ENCODE measurements around the gene WDR81. TPM values are rescaled to one million over a fixed set of nuclear protein-coding genes. Genes with fewer than 3 reads are reported as not detected.
"Not testable (repeated sequence)": the region's sequence is repeated elsewhere in the genome, so short reads cannot be mapped to it uniquely, and the experiment has no call there.

WDR81 gene
- total RNA-seq, 1 experiment from 2014 or later: 14.3 TPM

DNA sequence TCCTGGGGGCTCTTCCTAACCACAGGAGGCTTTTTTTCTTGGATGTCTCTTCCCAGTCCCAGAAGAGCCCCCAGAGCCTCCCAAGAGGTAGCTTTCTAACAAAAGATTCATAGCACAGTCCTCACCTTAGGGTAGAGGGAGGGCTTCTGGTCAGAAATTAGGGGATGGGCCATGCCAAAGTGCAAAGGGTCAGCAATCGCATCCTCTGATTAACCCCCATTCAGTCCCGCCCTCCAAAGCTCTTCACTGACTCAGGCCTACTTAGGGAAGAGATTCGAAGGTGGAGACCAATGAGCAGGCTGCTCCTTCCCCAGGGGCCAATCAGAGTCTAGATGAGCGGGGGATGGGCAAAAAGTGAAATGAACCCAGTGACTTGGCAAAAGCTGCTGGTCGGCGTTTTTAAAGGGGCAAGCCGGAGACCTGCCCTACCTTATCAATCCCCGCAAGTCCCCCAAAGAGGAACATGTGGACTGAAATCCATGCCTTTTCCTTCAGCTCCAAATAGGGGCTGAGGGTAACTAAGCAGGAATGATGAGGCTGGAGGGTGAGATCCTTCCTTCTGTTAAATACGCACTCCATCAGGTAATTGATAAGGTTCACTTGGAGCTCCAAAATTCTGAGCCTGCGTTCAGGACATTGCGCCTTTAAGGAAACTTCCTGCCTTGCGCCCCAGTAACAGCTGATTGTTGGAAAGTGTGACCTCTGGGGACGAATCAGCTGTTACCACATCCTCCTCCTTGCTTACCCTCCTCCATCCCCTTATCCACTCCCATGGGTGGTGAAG is 7.4 kb upstream of the WDR81 start:
- Histone ChIP-seq H3K36me3 (replicated peaks; ENCODE audit: control insufficient read depth, insufficient read depth, low read length) (0 out of 2 replicates have a peak, but pooled peaks cover 1% of the 10 kb centered on the region), H3K27me3 (ENCODE audit: control insufficient read depth, insufficient read depth, low read length) (no peaks in the 10 kb centered on the region)
- DNase-seq: peak; percentile 95

DNA sequence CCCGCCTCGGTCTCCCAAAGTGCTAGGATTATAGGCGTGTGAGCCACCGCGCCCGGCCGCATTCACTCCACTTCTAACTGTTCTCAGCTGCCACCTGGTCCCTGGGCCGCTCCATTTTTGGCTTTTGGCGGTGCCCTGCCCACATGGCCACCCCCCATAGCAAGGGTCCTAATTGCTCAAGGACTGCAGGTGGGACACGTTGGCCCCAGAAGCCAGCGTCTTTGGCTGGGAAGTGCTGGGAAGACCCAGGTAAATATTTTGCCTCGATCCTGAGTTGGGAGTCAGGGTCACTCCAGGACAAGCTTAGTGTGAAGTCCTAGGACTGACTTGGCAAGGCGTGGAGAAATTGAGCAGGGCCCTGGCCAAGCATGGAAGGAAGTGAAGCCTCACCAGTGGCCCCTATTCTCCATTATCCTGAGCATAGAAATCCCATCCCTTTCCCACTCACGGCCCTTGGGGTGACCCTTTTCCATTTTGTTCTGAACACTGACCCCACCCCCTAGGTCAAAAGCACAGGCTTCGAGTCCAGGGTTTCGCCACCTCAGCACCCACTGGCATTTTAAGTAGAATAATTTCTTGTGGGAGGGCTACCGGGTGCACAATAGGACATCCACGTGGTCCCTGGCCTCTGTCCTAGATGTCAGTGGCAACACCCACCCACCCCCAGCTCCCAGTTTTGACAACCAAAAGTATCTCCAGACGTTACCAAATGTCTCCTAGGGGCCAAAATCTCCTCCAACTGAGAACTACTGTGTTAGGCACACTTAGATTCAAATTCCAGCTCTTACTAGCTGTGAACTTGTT is 5.9 kb upstream of the WDR81 start:
- H3K27me3 ChIP-seq (ENCODE audit: control insufficient read depth, insufficient read depth, low read length): no peaks in the 10 kb centered on the region
- H3K4me3 ChIP-seq (ENCODE audit: insufficient read depth, low read depth, low read length): no peak overlapping the region
- peak; percentile 24 for DNase-seq
- H3K36me3 ChIP-seq (replicated peaks; ENCODE audit: control insufficient read depth, insufficient read depth, low read length): no peaks in the 10 kb centered on the region

More for the DNA sequence above, 7.4 kb upstream of the WDR81 start:
- peak overlapping the region; percentile 83 for H3K4me3 ChIP-seq (ENCODE audit: insufficient read depth, low read depth, low read length)

DNA sequence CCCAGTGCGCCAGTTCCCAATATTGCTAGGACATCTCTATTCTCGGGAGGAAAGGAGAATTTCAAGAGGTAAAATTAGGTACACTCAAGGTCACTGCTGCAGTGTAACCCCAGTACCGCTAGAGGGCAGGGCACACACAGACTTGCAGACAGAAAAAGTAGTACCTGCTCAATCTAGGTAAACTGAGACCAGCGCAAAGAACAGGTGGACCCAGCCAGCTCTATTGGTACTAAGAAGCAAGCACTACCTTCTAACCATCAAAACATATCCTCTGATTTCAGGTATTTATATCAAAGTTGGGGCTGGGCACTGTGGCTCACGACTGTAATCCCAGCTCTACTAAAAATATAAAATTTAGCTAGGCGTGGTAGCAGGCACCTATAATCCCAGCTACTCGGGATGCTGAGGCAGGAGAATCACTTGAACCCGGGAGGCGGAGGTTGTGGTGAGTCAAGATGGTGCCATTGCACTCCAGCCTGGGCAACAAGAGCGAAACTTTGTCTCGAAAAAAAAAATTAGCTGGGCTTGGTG is 3.6 kb upstream of the WDR81 start:
- peak; percentile 81 for DNase-seq
- no peaks in the 10 kb centered on the region; the same call in 1 of the 2 replicates for H3K27me3 ChIP-seq (ENCODE audit: control insufficient read depth, insufficient read depth, low read length)
- no peak overlapping the region for H3K4me3 ChIP-seq (ENCODE audit: insufficient read depth, low read depth, low read length)
- H3K36me3 ChIP-seq (replicated peaks; ENCODE audit: control insufficient read depth, insufficient read depth, low read length): no peaks in the 10 kb centered on the region

DNA sequence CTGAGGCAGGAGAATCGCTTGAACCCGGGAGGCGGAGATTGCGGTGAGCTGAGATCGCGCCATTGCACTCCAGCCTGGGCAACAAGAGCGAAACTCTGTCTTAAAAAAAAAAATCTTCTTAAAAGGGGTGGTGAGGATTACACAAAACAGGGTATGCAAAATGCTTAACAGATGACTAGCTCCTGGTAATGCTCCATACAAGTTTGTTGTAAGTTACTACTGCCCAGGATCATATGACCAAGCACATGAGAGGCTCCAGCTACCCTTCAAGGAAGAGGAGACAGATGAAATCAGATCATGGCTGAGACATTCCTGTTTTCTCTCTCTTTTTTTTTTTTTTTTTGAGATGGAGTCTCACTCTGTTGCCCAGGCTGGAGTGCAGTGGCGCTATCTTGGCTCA is 2.5 kb upstream of the WDR81 start:
- H3K27me3 ChIP-seq (ENCODE audit: control insufficient read depth, insufficient read depth, low read length); H3K36me3 ChIP-seq (replicated peaks; ENCODE audit: control insufficient read depth, insufficient read depth, low read length); H3K4me3 ChIP-seq (ENCODE audit: insufficient read depth, low read depth, low read length); DNase-seq: not testable (repeated sequence)

DNA sequence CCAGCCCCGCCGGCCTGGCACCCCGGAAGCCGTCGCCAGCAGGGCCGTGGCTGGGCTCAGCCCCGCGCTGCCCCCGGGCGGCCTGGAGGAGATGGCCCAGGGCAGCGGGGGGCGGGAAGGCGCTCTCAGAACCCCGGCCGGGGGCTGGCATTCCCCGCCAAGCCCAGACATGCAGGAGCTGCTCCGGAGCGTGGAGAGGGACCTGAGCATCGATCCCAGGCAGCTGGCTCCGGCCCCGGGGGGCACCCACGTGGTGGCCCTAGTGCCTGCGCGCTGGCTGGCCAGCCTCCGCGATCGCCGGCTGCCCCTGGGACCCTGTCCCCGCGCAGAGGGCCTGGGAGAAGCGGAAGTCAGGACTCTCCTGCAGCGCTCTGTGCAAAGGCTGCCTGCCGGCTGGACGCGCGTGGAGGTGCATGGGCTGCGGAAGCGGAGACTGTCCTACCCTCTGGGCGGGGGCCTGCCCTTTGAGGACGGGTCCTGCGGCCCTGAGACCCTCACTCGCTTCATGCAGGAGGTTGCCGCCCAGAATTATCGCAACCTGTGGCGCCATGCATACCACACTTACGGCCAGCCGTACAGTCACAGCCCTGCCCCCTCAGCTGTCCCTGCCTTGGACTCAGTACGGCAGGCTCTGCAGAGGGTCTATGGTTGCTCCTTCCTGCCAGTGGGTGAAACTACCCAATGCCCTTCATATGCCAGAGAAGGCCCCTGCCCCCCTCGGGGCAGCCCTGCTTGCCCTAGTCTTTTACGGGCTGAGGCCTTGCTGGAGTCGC is 551 bp downstream of the WDR81 start:
- H3K36me3 ChIP-seq (replicated peaks; ENCODE audit: control insufficient read depth, insufficient read depth, low read length): no peaks in the 10 kb centered on the region
- peak; percentile 90 for DNase-seq
- H3K27me3 ChIP-seq (ENCODE audit: control insufficient read depth, insufficient read depth, low read length): no peaks in the 10 kb centered on the region; the same call in 1 of the 2 replicates
- peak overlapping the region; percentile 52 for H3K4me3 ChIP-seq (ENCODE audit: insufficient read depth, low read depth, low read length)

DNA sequence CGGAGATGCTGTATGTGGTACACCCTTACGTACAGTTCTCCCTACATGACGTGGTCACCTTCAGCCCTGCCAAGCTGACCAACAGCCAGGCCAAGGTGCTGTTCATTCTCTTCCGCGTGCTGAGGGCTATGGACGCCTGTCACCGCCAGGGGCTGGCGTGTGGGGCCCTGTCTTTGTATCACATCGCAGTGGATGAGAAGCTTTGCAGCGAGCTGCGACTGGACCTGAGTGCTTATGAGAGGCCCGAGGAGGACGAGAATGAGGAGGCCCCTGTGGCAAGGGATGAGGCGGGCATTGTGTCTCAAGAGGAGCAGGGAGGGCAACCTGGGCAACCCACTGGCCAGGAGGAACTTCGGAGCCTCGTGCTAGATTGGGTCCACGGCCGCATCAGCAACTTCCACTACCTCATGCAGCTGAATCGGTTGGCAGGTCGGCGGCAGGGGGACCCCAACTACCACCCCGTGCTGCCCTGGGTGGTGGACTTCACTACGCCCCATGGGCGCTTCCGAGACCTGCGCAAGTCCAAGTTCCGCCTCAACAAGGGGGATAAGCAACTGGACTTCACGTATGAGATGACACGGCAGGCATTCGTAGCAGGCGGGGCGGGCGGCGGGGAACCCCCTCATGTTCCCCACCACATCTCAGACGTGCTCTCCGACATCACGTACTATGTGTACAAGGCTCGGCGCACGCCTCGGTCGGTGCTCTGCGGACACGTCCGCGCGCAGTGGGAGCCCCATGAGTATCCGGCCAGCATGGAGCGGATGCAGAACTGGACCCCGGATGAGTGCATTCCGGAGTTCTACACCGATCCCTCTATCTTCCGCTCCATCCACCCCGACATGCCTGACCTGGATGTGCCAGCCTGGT is 1.4 kb downstream of the WDR81 start:
- no peak for DNase-seq
- Histone ChIP-seq H3K4me3 (ENCODE audit: insufficient read depth, low read depth, low read length) (no peak overlapping the region), H3K36me3 (replicated peaks; ENCODE audit: control insufficient read depth, insufficient read depth, low read length) (no peaks in the 10 kb centered on the region), H3K27me3 (ENCODE audit: control insufficient read depth, insufficient read depth, low read length) (no peaks in the 10 kb centered on the region; the same call in 1 of the 2 replicates)

DNA sequence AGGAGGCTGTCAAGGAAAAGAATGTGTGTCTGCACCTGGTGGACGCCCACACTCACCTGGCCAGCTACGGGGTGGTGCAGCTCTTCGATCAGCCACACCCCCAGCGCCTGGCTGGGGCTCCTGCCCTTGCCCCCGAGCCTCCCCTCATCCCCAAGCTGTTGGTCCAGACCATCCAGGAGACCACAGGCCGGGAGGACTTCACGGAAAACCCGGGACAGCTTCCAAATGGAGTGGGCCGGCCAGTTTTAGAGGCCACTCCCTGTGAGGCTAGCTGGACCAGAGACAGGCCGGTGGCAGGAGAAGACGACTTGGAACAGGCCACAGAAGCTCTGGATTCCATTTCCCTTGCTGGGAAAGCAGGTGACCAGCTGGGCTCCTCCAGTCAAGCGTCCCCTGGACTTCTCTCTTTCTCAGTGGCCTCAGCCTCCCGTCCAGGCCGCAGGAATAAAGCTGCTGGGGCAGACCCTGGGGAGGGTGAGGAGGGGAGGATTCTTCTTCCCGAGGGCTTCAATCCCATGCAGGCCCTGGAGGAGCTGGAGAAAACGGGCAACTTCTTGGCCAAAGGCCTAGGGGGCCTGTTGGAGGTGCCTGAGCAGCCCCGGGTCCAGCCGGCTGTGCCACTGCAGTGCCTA is 2.2 kb downstream of the WDR81 start:
- H3K27me3 ChIP-seq (ENCODE audit: control insufficient read depth, insufficient read depth, low read length): no peaks in the 10 kb centered on the region; the same call in 1 of the 2 replicates
- no peak overlapping the region for H3K4me3 ChIP-seq (ENCODE audit: insufficient read depth, low read depth, low read length)
- no peak for DNase-seq
- no peaks in the 10 kb centered on the region for H3K36me3 ChIP-seq (replicated peaks; ENCODE audit: control insufficient read depth, insufficient read depth, low read length)

DNA sequence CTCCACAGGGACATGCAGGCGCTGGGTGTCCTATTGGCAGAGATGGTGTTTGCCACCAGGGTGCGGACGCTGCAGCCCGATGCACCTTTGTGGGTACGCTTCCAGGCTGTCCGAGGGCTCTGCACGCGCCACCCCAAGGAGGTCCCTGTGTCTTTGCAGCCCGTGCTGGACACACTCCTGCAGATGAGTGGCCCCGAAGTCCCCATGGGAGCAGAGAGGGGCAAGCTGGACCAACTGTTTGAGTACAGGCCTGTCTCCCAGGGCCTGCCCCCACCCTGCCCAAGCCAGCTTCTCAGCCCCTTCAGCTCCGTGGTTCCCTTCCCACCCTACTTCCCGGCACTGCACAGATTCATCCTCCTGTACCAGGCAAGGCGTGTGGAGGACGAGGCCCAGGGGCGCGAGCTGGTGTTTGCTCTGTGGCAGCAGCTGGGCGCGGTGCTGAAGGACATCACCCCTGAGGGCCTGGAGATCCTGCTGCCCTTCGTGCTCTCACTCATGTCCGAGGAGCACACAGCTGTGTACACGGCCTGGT is 2.8 kb downstream of the WDR81 start:
- Histone ChIP-seq H3K4me3 (ENCODE audit: insufficient read depth, low read depth, low read length) (no peak overlapping the region), H3K27me3 (ENCODE audit: control insufficient read depth, insufficient read depth, low read length) (no peaks in the 10 kb centered on the region; the same call in 1 of the 2 replicates), H3K36me3 (replicated peaks; ENCODE audit: control insufficient read depth, insufficient read depth, low read length) (no peaks in the 10 kb centered on the region)
- no peak for DNase-seq

DNA sequence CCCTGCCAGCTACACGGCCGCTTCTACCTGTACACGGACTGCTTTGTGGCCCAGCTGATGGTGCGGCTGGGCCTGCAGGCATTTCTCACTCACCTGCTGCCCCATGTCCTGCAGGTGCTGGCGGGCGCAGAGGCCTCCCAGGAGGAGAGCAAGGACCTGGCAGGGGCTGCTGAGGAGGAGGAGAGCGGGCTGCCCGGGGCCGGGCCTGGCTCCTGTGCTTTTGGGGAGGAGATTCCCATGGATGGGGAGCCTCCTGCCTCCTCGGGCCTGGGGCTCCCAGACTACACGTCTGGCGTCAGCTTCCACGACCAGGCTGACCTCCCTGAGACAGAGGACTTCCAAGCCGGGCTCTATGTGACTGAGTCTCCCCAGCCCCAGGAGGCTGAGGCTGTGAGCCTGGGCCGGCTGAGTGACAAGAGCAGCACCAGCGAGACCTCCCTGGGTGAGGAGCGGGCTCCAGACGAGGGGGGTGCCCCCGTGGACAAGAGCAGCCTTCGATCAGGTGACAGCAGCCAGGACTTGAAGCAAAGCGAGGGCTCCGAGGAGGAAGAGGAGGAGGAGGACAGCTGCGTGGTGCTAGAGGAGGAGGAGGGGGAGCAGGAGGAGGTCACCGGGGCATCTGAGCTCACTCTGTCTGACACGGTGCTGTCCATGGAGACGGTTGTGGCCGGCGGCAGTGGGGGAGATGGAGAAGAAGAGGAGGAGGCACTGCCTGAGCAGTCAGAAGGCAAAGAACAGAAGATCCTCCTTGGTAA is 3.5 kb downstream of the WDR81 start:
- no peaks in the 10 kb centered on the region; the same call in 1 of the 2 replicates for H3K27me3 ChIP-seq (ENCODE audit: control insufficient read depth, insufficient read depth, low read length)
- DNase-seq: peak; percentile 48
- no peak overlapping the region for H3K4me3 ChIP-seq (ENCODE audit: insufficient read depth, low read depth, low read length)
- H3K36me3 ChIP-seq (replicated peaks; ENCODE audit: control insufficient read depth, insufficient read depth, low read length): no peaks in the 10 kb centered on the region

DNA sequence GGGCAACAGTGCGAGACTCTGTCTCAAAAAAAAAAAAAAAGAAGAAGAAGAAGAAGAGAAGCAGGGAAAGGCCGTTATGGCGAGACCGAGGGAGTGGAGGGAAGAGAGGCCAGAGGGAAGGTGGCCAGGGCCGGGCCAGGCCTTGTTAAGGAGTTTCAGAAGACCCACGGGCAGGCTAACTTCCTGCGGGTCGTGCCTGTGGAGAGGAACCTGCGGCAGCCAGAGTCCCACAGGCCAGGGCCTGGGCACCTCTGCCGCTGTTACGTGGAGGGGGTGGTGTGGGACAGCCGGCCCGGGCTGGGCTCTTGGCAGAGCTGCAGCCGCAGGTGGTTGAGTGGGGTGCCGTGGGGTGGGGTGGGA is 5.4 kb downstream of the WDR81 start:
- Histone ChIP-seq H3K36me3 (replicated peaks; ENCODE audit: control insufficient read depth, insufficient read depth, low read length) (no peaks in the 10 kb centered on the region), H3K4me3 (ENCODE audit: insufficient read depth, low read depth, low read length) (no peak overlapping the region), H3K27me3 (ENCODE audit: control insufficient read depth, insufficient read depth, low read length) (no peaks in the 10 kb centered on the region; the same call in 1 of the 2 replicates)
- DNase-seq: peak; percentile 44

DNA sequence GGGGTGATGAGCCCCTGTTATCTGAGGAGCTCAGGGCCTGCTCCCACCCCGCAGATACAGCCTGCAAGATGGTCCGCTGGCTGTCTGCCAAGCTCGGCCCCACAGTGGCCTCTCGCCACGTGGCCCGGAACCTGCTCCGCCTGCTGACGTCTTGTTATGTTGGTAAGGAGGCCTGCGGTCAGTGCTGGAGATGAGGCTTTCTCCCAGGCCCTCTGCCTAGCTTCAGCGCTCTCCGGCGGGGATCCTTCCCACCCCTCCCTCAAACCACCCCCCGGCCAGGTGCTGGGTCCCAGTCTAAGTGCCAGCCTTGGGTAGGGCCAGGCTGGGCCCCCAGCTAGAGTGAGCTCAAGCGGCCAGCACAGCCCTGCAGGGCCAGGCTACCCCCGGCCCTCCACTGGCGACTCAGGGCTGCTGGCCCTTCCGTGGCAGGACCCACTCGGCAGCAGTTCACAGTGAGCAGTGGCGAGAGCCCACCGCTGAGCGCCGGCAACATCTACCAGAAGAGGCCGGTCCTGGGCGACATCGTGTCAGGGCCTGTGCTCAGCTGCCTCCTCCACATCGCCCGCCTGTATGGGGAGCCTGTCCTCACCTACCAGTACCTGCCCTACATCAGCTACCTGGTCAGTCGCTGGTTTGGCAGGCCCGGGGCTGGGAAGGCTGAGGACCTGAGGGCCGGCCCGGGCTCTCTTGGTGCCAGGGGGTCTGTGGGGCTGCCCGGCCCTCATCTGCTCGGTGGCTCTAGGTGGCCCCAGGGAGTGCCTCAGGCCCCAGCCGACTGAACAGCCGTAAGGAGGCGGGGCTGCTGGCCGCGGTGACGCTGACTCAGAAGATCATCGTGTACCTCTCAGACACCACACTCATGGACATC is 6.1 kb downstream of the WDR81 start:
- no peaks in the 10 kb centered on the region for H3K27me3 ChIP-seq (ENCODE audit: control insufficient read depth, insufficient read depth, low read length)
- DNase-seq: peak; percentile 50
- H3K36me3 ChIP-seq (replicated peaks; ENCODE audit: control insufficient read depth, insufficient read depth, low read length): no peaks in the 10 kb centered on the region
- H3K4me3 ChIP-seq (ENCODE audit: insufficient read depth, low read depth, low read length): no peak overlapping the region

DNA sequence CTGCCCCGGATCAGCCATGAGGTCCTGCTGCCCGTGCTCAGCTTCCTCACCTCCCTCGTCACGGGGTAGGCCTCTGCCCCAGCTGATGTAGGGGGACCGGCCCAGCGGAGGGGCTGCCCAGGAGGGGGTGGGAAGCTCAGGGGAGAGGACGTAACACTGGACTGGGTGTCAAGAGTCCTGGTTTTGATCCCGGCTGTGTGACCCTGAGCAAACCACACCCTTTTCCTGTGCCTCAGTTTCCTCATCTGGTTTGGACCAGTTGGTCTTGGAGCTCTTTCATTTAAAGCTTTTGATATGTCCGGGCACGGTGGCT is 6.6 kb downstream of the WDR81 start:
- H3K36me3 ChIP-seq (replicated peaks; ENCODE audit: control insufficient read depth, insufficient read depth, low read length): no peaks in the 10 kb centered on the region
- H3K4me3 ChIP-seq (ENCODE audit: insufficient read depth, low read depth, low read length): no peak overlapping the region
- DNase-seq: no peak
- no peaks in the 10 kb centered on the region for H3K27me3 ChIP-seq (ENCODE audit: control insufficient read depth, insufficient read depth, low read length)
